HEK293 (cell line): ENCODE data around the gene PRRC2B.
A peak's percentile ranks its signal among the peaks of the same experiment; 100 is the strongest.

Source experiments
- CTCF ChIA-PET: fragments of 350-600 bp; formaldehyde crosslinking; extraction: SDS; loops from one replicate; lab custom pipeline; 2021; ENCODE audit warnings: antibody characterized with exemption; lab: Yijun Ruan, JAX
- POLR2A ChIA-PET: fragments of 300-600 bp; formaldehyde crosslinking; extraction: SDS; loops from one replicate; lab custom pipeline; 2020; ENCODE audit warnings: antibody characterized with exemption, inconsistent platforms; lab: Yijun Ruan, JAX
- H3K27ac ChIP-seq: fragments of 200-500 bp; sonication (Bioruptor generic); 2 replicates; pipeline ENCODE4 v1.5.1; 2014; ENCODE audit warnings: low read depth, low read length, control low read depth, inconsistent platforms; ENCODE audit errors: extremely low read depth
- H3K36me3 ChIP-seq, 2 experiments: fragments of 200-500 bp in 1 of 2; sonication (Bioruptor generic) in 1 of 2; 1 replicate in 1 of 2; 2 replicates in 1 of 2; pipeline ENCODE4 v1.5.1; 2014 to 2017; ENCODE audit warnings: inconsistent platforms in 2 of 2, low read length in 2 of 2; ENCODE audit not compliant: control insufficient read depth in 2 of 2, insufficient read depth in 1 of 2
- H3K4me1 ChIP-seq: fragments of 200-500 bp; sonication (Bioruptor generic); 2 replicates; pipeline ENCODE4 v1.5.1; 2014; ENCODE audit warnings: mild to moderate bottlenecking, low read length, inconsistent platforms; ENCODE audit not compliant: control insufficient read depth, insufficient read depth
- H3K4me3 ChIP-seq: 2 replicates; pipeline ENCODE4 v1.5.1; 2011; ENCODE audit warnings: low read depth, mild to moderate bottlenecking, control low read depth, low read length, moderate library complexity
- H3K9me3 ChIP-seq: fragments of 200-500 bp; sonication (Bioruptor generic); 2 replicates; pipeline ENCODE4 v1.5.1; 2014; ENCODE audit warnings: low read depth, low read length, inconsistent platforms; ENCODE audit not compliant: control insufficient read depth, insufficient read depth
- CTCF ChIP-seq: fragments of 450-650 bp; formaldehyde crosslinking; IDR thresholded peaks from 2 replicates; pipeline ENCODE4 v1.5.1; 2016; ENCODE audit warnings: missing biosample characterization, missing genetic modification characterization
- IKZF3 ChIP-seq: fragments of 450-650 bp; IDR thresholded peaks from 2 replicates; pipeline ENCODE4 v1.5.0; 2018; ENCODE audit warnings: missing biosample characterization, mild to moderate bottlenecking, missing genetic modification characterization, moderate library complexity
- PRDM1 ChIP-seq: fragments of 450-650 bp; formaldehyde crosslinking; IDR thresholded peaks from 2 replicates; pipeline ENCODE4; 2016; ENCODE audit warnings: missing biosample characterization, missing genetic modification characterization
- YY2 ChIP-seq: fragments of 450-650 bp; formaldehyde crosslinking; IDR thresholded peaks from 2 replicates; pipeline ENCODE4 v1.5.1; 2016; ENCODE audit warnings: missing biosample characterization, missing genetic modification characterization
- ZBTB20 ChIP-seq: fragments of 450-650 bp; formaldehyde crosslinking; IDR thresholded peaks from 2 replicates; pipeline ENCODE4 v1.5.1; 2016; ENCODE audit warnings: missing biosample characterization, missing genetic modification characterization
- ZBTB6 ChIP-seq: fragments of 450-650 bp; formaldehyde crosslinking; IDR thresholded peaks from 2 replicates; pipeline ENCODE4 v1.5.1; 2017; ENCODE audit warnings: missing biosample characterization, missing genetic modification characterization
- ZEB2 ChIP-seq: fragments of 450-650 bp; formaldehyde crosslinking; IDR thresholded peaks from 2 replicates; pipeline ENCODE4 v1.5.1; 2016; ENCODE audit warnings: missing biosample characterization, missing genetic modification characterization
- ZNF138 ChIP-seq: fragments of 450-650 bp; formaldehyde crosslinking; IDR thresholded peaks from 2 replicates; pipeline ENCODE4 v1.5.1; 2016; ENCODE audit warnings: missing biosample characterization, missing genetic modification characterization, borderline replicate concordance
- ZNF140 ChIP-seq: fragments of 450-650 bp; formaldehyde crosslinking; IDR thresholded peaks from 2 replicates; pipeline ENCODE4 v1.5.1; 2016; ENCODE audit warnings: missing biosample characterization, missing genetic modification characterization
- ZNF19 ChIP-seq: fragments of 450-650 bp; formaldehyde crosslinking; IDR thresholded peaks from 2 replicates; pipeline ENCODE4; 2016; ENCODE audit warnings: missing biosample characterization, missing genetic modification characterization, low read depth
- ZNF223 ChIP-seq: fragments of 450-650 bp; formaldehyde crosslinking; IDR thresholded peaks from 2 replicates; pipeline ENCODE4 v1.5.1; 2016; ENCODE audit warnings: missing biosample characterization, missing genetic modification characterization
- ZNF23 ChIP-seq: fragments of 450-650 bp; formaldehyde crosslinking; IDR thresholded peaks from 2 replicates; pipeline ENCODE4 v1.5.1; 2016; ENCODE audit warnings: missing biosample characterization, missing genetic modification characterization, borderline replicate concordance
- ZNF280D ChIP-seq: fragments of 450-650 bp; formaldehyde crosslinking; IDR thresholded peaks from 2 replicates; pipeline ENCODE4 v1.5.1; 2016; ENCODE audit warnings: missing biosample characterization, missing genetic modification characterization
- ZNF426 ChIP-seq: fragments of 450-650 bp; formaldehyde crosslinking; IDR thresholded peaks from 2 replicates; pipeline ENCODE4 v1.5.1; 2017; ENCODE audit warnings: missing biosample characterization, missing genetic modification characterization, mild to moderate bottlenecking, inconsistent platforms, moderate library complexity
- ZNF544 ChIP-seq: fragments of 450-650 bp; formaldehyde crosslinking; IDR thresholded peaks from 2 replicates; pipeline ENCODE4 v1.5.0; 2017; ENCODE audit warnings: missing biosample characterization, missing genetic modification characterization
- ZNF785 ChIP-seq: fragments of 450-650 bp; formaldehyde crosslinking; IDR thresholded peaks from 2 replicates; pipeline ENCODE4 v1.5.1; 2016; ENCODE audit warnings: missing biosample characterization, missing genetic modification characterization
- TF ChIP-seq, protein P1 (sequence below): IDR thresholded peaks from 2 replicates; pipeline ENCODE4 v1.6.1; 2011; ENCODE audit warnings: mild to moderate bottlenecking, low read depth, low read length, borderline replicate concordance
- TF ChIP-seq, protein P2 (sequence below): fragments of 450-650 bp; formaldehyde crosslinking; IDR thresholded peaks from 2 replicates; pipeline ENCODE4 v1.5.1; 2016; ENCODE audit warnings: missing biosample characterization, missing genetic modification characterization
- TF ChIP-seq, protein P3 (sequence below): fragments of 450-650 bp; formaldehyde crosslinking; IDR thresholded peaks from 2 replicates; pipeline ENCODE4 v1.5.1; 2017; ENCODE audit warnings: missing biosample characterization, missing genetic modification characterization
- TF ChIP-seq, protein P4 (sequence below): fragments of 450-650 bp; formaldehyde crosslinking; IDR thresholded peaks from 2 replicates; pipeline ENCODE4 v1.5.1; 2016; ENCODE audit warnings: missing biosample characterization, missing genetic modification characterization

PRRC2B gene

GRCh38 chr9:131478421-131478868 is 84.6 kb downstream of the PRRC2B start:
- TF ChIP-seq, protein P1, sequence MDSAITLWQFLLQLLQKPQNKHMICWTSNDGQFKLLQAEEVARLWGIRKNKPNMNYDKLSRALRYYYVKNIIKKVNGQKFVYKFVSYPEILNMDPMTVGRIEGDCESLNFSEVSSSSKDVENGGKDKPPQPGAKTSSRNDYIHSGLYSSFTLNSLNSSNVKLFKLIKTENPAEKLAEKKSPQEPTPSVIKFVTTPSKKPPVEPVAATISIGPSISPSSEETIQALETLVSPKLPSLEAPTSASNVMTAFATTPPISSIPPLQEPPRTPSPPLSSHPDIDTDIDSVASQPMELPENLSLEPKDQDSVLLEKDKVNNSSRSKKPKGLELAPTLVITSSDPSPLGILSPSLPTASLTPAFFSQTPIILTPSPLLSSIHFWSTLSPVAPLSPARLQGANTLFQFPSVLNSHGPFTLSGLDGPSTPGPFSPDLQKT = no peak
- TF ChIP-seq CTCF (tag by site-specific recombination) = 0 out of 2 replicates have a peak, but pooled peaks have one; percentile 16
- TF ChIP-seq ZBTB6 (tag by site-specific recombination) = no peak
- no peak for TF ChIP-seq ZEB2 (tag by site-specific recombination)
- no peak for TF ChIP-seq ZBTB20 (tag by site-specific recombination)
- TF ChIP-seq, all 188 proteins: peak for 1
- CTCF ChIA-PET = interaction anchor here (0.7 to 4.5 kb wide), 22 partner anchors 9 to 1669 kb away, joined by 3 to 26 read pairs (median 5); partner anchors contain the start of gene POMT1
- Histone ChIP-seq H3K4me1 (no peaks in the 10 kb centered on the region), H3K4me3 (no peak overlapping the region), H3K36me3 (peaks cover 26 to 98% of the 10 kb centered on the region in 2 experiments), H3K27ac (no peak overlapping the region), H3K9me3 (no peaks in the 10 kb centered on the region)
- POLR2A ChIA-PET = no interaction called here

DNA sequence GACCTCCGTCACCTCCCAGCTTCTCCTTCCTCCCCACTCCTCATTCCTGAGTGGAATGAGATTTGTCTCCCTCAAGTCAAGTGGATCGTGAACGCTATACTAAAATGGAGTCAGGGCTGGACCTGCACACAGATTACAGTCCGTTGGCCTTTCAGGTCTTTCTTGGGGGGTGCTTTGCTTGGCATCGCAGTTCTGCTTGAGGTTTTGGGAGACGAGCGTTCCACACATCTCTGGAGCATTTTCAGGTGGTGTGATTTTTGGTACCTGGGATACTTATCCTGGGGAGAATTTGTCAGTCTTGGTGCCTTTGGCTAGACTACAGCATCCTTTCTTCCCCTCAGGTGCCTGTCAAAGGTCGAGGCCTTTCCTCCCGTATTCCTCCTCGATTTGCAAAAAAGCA is 85.0 kb downstream of the PRRC2B start:
- CTCF ChIA-PET = interaction anchor here (0.9 to 4.5 kb wide), 10 partner anchors 9 to 161 kb away, joined by 3 to 26 read pairs (median 7); no protein-coding TSS in a partner anchor
- TF ChIP-seq ZNF19 (tag by site-specific recombination) = no peak
- no peak for TF ChIP-seq ZNF138 (tag by site-specific recombination)
- no peak for TF ChIP-seq ZNF140 (tag by site-specific recombination)
- no peak for TF ChIP-seq ZNF426 (tag by site-specific recombination)
- TF ChIP-seq ZNF785 (tag by site-specific recombination) = no peak
- no peak for TF ChIP-seq PRDM1
- TF ChIP-seq ZNF544 (tag by site-specific recombination) = no peak
- TF ChIP-seq, protein P2, sequence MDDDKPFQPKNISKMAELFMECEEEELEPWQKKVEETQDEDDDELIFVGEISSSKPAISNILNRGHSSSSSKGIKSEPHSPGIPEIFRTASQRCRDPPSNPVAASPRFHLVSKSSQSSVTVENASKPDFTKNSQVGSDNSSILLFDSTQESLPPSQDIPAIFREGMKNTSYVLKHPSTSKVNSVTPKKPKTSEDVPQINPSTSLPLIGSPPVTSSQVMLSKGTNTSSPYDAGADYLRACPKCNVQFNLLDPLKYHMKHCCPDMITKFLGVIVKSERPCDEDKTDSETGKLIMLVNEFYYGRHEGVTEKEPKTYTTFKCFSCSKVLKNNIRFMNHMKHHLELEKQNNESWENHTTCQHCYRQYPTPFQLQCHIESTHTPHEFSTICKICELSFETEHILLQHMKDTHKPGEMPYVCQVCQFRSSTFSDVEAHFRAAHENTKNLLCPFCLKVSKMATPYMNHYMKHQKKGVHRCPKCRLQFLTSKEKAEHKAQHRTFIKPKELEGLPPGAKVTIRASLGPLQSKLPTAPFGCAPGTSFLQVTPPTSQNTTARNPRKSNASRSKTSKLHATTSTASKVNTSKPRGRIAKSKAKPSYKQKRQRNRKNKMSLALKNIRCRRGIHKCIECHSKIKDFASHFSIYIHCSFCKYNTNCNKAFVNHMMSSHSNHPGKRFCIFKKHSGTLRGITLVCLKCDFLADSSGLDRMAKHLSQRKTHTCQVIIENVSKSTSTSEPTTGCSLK (tag by site-specific recombination) = no peak
- no peak for TF ChIP-seq YY2 (tag by site-specific recombination)
- TF ChIP-seq ZNF280D (tag by site-specific recombination) = no peak
- no peak for TF ChIP-seq IKZF3 (tag by site-specific recombination)
- no peak for TF ChIP-seq ZNF23 (tag by site-specific recombination)
- TF ChIP-seq ZNF223 (tag by site-specific recombination) = no peak
- TF ChIP-seq, protein P3, sequence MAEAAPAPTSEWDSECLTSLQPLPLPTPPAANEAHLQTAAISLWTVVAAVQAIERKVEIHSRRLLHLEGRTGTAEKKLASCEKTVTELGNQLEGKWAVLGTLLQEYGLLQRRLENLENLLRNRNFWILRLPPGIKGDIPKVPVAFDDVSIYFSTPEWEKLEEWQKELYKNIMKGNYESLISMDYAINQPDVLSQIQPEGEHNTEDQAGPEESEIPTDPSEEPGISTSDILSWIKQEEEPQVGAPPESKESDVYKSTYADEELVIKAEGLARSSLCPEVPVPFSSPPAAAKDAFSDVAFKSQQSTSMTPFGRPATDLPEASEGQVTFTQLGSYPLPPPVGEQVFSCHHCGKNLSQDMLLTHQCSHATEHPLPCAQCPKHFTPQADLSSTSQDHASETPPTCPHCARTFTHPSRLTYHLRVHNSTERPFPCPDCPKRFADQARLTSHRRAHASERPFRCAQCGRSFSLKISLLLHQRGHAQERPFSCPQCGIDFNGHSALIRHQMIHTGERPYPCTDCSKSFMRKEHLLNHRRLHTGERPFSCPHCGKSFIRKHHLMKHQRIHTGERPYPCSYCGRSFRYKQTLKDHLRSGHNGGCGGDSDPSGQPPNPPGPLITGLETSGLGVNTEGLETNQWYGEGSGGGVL = no peak
- TF ChIP-seq, protein P4, sequence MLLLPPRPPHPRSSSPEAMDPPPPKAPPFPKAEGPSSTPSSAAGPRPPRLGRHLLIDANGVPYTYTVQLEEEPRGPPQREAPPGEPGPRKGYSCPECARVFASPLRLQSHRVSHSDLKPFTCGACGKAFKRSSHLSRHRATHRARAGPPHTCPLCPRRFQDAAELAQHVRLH (tag by site-specific recombination) = no peak
- Histone ChIP-seq H3K9me3 (no peaks in the 10 kb centered on the region), H3K27ac (no peak overlapping the region), H3K4me1 (no peaks in the 10 kb centered on the region), H3K4me3 (no peak overlapping the region), H3K36me3 (peaks cover 24 to 98% of the 10 kb centered on the region in 2 experiments)
- POLR2A ChIA-PET = interaction anchor here (1.1 kb wide), 1 partner anchor 106 kb away, joined by 4 read pairs; no protein-coding TSS in a partner anchor
